MM.1S (cell line): ENCODE results near the gene MAGI2.

Experiments
- DNase-seq: peaks from one replicate; pipeline ENCODE4 v3.0.0-alpha.2; 2015
- H2AFZ ChIP-seq: fragments of 300-600 bp; sonication (generic); 2 replicates; pipeline ENCODE4 v1.6.0; 2016; ENCODE audit warnings: antibody characterized with exemption, low read length
- H3F3A ChIP-seq: fragments of 300-600 bp; sonication (generic); 2 replicates; pipeline ENCODE4 v1.6.1; 2016; ENCODE audit warnings: mild to moderate bottlenecking, antibody characterized with exemption, low read length, moderate library complexity, mixed read lengths; ENCODE audit not compliant: insufficient read depth
- H3K27ac ChIP-seq: fragments of 300-600 bp; sonication (generic); 2 replicates; pipeline ENCODE4 v1.5.1; 2016; ENCODE audit warnings: mild to moderate bottlenecking, low read length
- H3K27me3 ChIP-seq: fragments of 300-600 bp; sonication (generic); replicated peaks from 2 replicates; pipeline ENCODE4 v1.6.0; 2016; ENCODE audit warnings: low read length; ENCODE audit not compliant: insufficient read depth
- H3K36me3 ChIP-seq: fragments of 300-600 bp; sonication (generic); replicated peaks from 2 replicates; pipeline ENCODE4 v1.6.1; 2016; ENCODE audit warnings: mild to moderate bottlenecking, low read length, mixed read lengths; ENCODE audit not compliant: insufficient read depth
- H3K4me1 ChIP-seq: fragments of 300-600 bp; sonication (generic); 2 replicates; pipeline ENCODE4 v1.6.1; 2016; ENCODE audit warnings: low read length, mixed read lengths
- H3K4me2 ChIP-seq: fragments of 300-600 bp; sonication (generic); 2 replicates; pipeline ENCODE4 v1.6.0; 2016; ENCODE audit warnings: low read depth, low read length
- H3K4me3 ChIP-seq: fragments of 300-600 bp; sonication (generic); 2 replicates; pipeline ENCODE4 v1.5.1; 2016; ENCODE audit warnings: low read length, mixed read lengths
- H3K79me2 ChIP-seq: fragments of 300-600 bp; sonication (generic); 2 replicates; pipeline ENCODE4 v1.6.1; 2016; ENCODE audit warnings: mixed run types, low read length, mixed read lengths
- H3K9ac ChIP-seq: fragments of 300-600 bp; sonication (generic); 2 replicates; pipeline ENCODE4 v1.6.1; 2016; ENCODE audit warnings: low read length, mixed read lengths
- H3K9me2 ChIP-seq: fragments of 300-600 bp; sonication (generic); replicated peaks from 2 replicates; pipeline ENCODE4 v1.6.1; 2016; ENCODE audit warnings: mild to moderate bottlenecking, low read length, mixed read lengths; ENCODE audit not compliant: insufficient read depth
- H3K9me3 ChIP-seq: fragments of 300-600 bp; sonication (generic); replicated peaks from 2 replicates; pipeline ENCODE4 v1.6.1; 2016; ENCODE audit warnings: mild to moderate bottlenecking, low read length, mixed read lengths; ENCODE audit not compliant: insufficient read depth
- H4K20me1 ChIP-seq: fragments of 300-600 bp; sonication (generic); 2 replicates; pipeline ENCODE4 v1.6.1; 2016; ENCODE audit warnings: mild to moderate bottlenecking, low read length, moderate library complexity, mixed read lengths; ENCODE audit not compliant: insufficient read depth
- CTCF ChIP-seq: fragments of 300-600 bp; sonication (generic); IDR thresholded peaks from 2 replicates; pipeline ENCODE4 v1.5.1; 2016; ENCODE audit warnings: antibody characterized with exemption, low read length, mixed read lengths
- EZH2 ChIP-seq: fragments of 300-600 bp; sonication (generic); optimal IDR thresholded peaks from 2 replicates; pipeline ENCODE3; 2017; ENCODE audit warnings: low read depth, mild to moderate bottlenecking, antibody characterized with exemption, low read length, mixed read lengths
- EZH2phosphoT487 ChIP-seq: fragments of 300-600 bp; sonication (generic); IDR thresholded peaks from 2 replicates; pipeline ENCODE4 v1.6.1; 2018; ENCODE audit warnings: antibody characterized with exemption, low read length

MAGI2 gene

GRCh38 chr7:78413568-78413967 lies 1039.9 kb downstream of the MAGI2 start:
- H3K79me2 ChIP-seq: 0 out of 2 replicates have a peak, but pooled peaks cover 2% of the 10 kb centered on the region
- no peak overlapping the region for H3K4me3 ChIP-seq
- no peaks in the 10 kb centered on the region for H3K9me3 ChIP-seq
- H2AFZ ChIP-seq: no peak overlapping the region
- H3K4me1 ChIP-seq: no peaks in the 10 kb centered on the region
- no peaks in the 10 kb centered on the region for H4K20me1 ChIP-seq
- no peak overlapping the region for H3K27ac ChIP-seq
- H3K36me3 ChIP-seq: no peaks in the 10 kb centered on the region
- H3K4me2 ChIP-seq: no peak overlapping the region
- H3K9ac ChIP-seq: no peak overlapping the region
- TF ChIP-seq EZH2phosphoT487 (no peak), EZH2 (no peak), CTCF (no peak)
- no peaks in the 10 kb centered on the region for H3K27me3 ChIP-seq
- DNase-seq: no peak
- no peaks in the 10 kb centered on the region for H3K9me2 ChIP-seq
- H3F3A ChIP-seq: no peaks in the 10 kb centered on the region

GRCh38 chr7:78412216-78412858 lies 1041.1 kb downstream of the MAGI2 start:
- Histone ChIP-seq H3K4me3 (no peak overlapping the region), H3F3A (no peaks in the 10 kb centered on the region), H3K9me3 (no peaks in the 10 kb centered on the region), H3K4me2 (no peak overlapping the region), H3K27ac (no peak overlapping the region), H3K27me3 (no peaks in the 10 kb centered on the region), H4K20me1 (no peaks in the 10 kb centered on the region), H3K9ac (no peak overlapping the region), H3K36me3 (no peaks in the 10 kb centered on the region), H3K4me1 (no peaks in the 10 kb centered on the region), H3K79me2 (0 out of 2 replicates have a peak, but pooled peaks cover 2% of the 10 kb centered on the region), H3K9me2 (no peaks in the 10 kb centered on the region), H2AFZ (no peak overlapping the region)
- DNase-seq: no peak
- TF ChIP-seq EZH2phosphoT487 (no peak), EZH2 (no peak), CTCF (no peak)

- Histone ChIP-seq H3K9me3 (no peaks in the 10 kb centered on the region), H3K79me2 (no peaks in the 10 kb centered on the region), H3K36me3 (no peaks in the 10 kb centered on the region), H4K20me1 (no peaks in the 10 kb centered on the region), H3K9ac (no peak overlapping the region), H3K4me3 (no peak overlapping the region), H3K4me2 (no peak overlapping the region), H2AFZ (no peak overlapping the region), H3K27ac (no peak overlapping the region), H3F3A (no peaks in the 10 kb centered on the region), H3K9me2 (no peaks in the 10 kb centered on the region), H3K27me3 (no peaks in the 10 kb centered on the region), H3K4me1 (no peaks in the 10 kb centered on the region)
- DNase-seq: no peak
- TF ChIP-seq EZH2: no peak
- TF ChIP-seq CTCF: no peak
- no peak for TF ChIP-seq EZH2phosphoT487
Observed at GRCh38 chr7:78407031-78407430, 1046.4 kb downstream of the MAGI2 start.
